MM.1S (cell line): ENCODE results near the gene USP24.

ENCODE experiments used
- DNase-seq: peaks from one replicate; pipeline ENCODE4 v3.0.0-alpha.2; 2015
- H2AFZ ChIP-seq: fragments of 300-600 bp; sonication (generic); 2 replicates; pipeline ENCODE4 v1.6.0; 2016; ENCODE audit warnings: antibody characterized with exemption, low read length
- H3F3A ChIP-seq: fragments of 300-600 bp; sonication (generic); 2 replicates; pipeline ENCODE4 v1.6.1; 2016; ENCODE audit warnings: mild to moderate bottlenecking, antibody characterized with exemption, low read length, moderate library complexity, mixed read lengths; ENCODE audit not compliant: insufficient read depth
- H3K27ac ChIP-seq: fragments of 300-600 bp; sonication (generic); 2 replicates; pipeline ENCODE4 v1.5.1; 2016; ENCODE audit warnings: mild to moderate bottlenecking, low read length
- H3K27me3 ChIP-seq: fragments of 300-600 bp; sonication (generic); replicated peaks from 2 replicates; pipeline ENCODE4 v1.6.0; 2016; ENCODE audit warnings: low read length; ENCODE audit not compliant: insufficient read depth
- H3K36me3 ChIP-seq: fragments of 300-600 bp; sonication (generic); replicated peaks from 2 replicates; pipeline ENCODE4 v1.6.1; 2016; ENCODE audit warnings: mild to moderate bottlenecking, low read length, mixed read lengths; ENCODE audit not compliant: insufficient read depth
- H3K4me1 ChIP-seq: fragments of 300-600 bp; sonication (generic); 2 replicates; pipeline ENCODE4 v1.6.1; 2016; ENCODE audit warnings: low read length, mixed read lengths
- H3K4me2 ChIP-seq: fragments of 300-600 bp; sonication (generic); 2 replicates; pipeline ENCODE4 v1.6.0; 2016; ENCODE audit warnings: low read depth, low read length
- H3K4me3 ChIP-seq: fragments of 300-600 bp; sonication (generic); 2 replicates; pipeline ENCODE4 v1.5.1; 2016; ENCODE audit warnings: low read length, mixed read lengths
- H3K79me2 ChIP-seq: fragments of 300-600 bp; sonication (generic); 2 replicates; pipeline ENCODE4 v1.6.1; 2016; ENCODE audit warnings: mixed run types, low read length, mixed read lengths
- H3K9ac ChIP-seq: fragments of 300-600 bp; sonication (generic); 2 replicates; pipeline ENCODE4 v1.6.1; 2016; ENCODE audit warnings: low read length, mixed read lengths
- H3K9me2 ChIP-seq: fragments of 300-600 bp; sonication (generic); replicated peaks from 2 replicates; pipeline ENCODE4 v1.6.1; 2016; ENCODE audit warnings: mild to moderate bottlenecking, low read length, mixed read lengths; ENCODE audit not compliant: insufficient read depth
- H3K9me3 ChIP-seq: fragments of 300-600 bp; sonication (generic); replicated peaks from 2 replicates; pipeline ENCODE4 v1.6.1; 2016; ENCODE audit warnings: mild to moderate bottlenecking, low read length, mixed read lengths; ENCODE audit not compliant: insufficient read depth
- H4K20me1 ChIP-seq: fragments of 300-600 bp; sonication (generic); 2 replicates; pipeline ENCODE4 v1.6.1; 2016; ENCODE audit warnings: mild to moderate bottlenecking, low read length, moderate library complexity, mixed read lengths; ENCODE audit not compliant: insufficient read depth
- EZH2 ChIP-seq: fragments of 300-600 bp; sonication (generic); optimal IDR thresholded peaks from 2 replicates; pipeline ENCODE3; 2017; ENCODE audit warnings: low read depth, mild to moderate bottlenecking, antibody characterized with exemption, low read length, mixed read lengths
- EZH2phosphoT487 ChIP-seq: fragments of 300-600 bp; sonication (generic); IDR thresholded peaks from 2 replicates; pipeline ENCODE4 v1.6.1; 2018; ENCODE audit warnings: antibody characterized with exemption, low read length
- TF ChIP-seq, protein P1 (sequence below): fragments of 300-600 bp; sonication (generic); IDR thresholded peaks from 2 replicates; pipeline ENCODE4 v1.5.1; 2016; ENCODE audit warnings: antibody characterized with exemption, low read length, mixed read lengths

USP24 gene

DNA sequence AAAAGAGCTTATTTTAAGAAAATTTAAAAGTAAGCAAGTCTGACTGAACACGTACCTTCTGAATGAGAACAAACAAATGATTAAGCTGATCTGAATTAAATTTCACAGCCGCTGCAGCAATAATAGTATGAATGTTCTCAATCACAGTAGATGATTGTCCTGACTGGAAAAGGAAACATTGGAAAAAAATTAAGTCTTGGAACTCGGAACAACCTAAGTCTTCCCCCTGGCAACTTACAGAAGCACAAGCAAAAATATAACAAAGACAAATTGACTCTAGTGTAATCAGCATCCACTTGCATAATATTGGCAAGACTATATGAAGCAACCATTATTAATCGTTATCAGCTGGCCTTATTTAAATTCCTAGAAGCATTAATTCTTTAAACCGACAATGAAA lies 60.5 kb downstream of the USP24 start:
- Histone ChIP-seq H3K4me1 (peaks cover 40% of the 10 kb centered on the region), H3K4me3 (no peak overlapping the region), H3K79me2 (no peaks in the 10 kb centered on the region), H3K4me2 (no peak overlapping the region), H4K20me1 (no peaks in the 10 kb centered on the region), H3K9ac (no peak overlapping the region), H3K27ac (no peak overlapping the region), H3K27me3 (no peaks in the 10 kb centered on the region), H3K36me3 (peaks cover 11% of the 10 kb centered on the region; the same call in 1 of the 2 replicates), H3K9me3 (no peaks in the 10 kb centered on the region), H2AFZ (no peak overlapping the region), H3F3A (peaks cover 24% of the 10 kb centered on the region), H3K9me2 (no peaks in the 10 kb centered on the region)
- TF ChIP-seq EZH2 (no peak), EZH2phosphoT487 (no peak)
- TF ChIP-seq, protein P1, sequence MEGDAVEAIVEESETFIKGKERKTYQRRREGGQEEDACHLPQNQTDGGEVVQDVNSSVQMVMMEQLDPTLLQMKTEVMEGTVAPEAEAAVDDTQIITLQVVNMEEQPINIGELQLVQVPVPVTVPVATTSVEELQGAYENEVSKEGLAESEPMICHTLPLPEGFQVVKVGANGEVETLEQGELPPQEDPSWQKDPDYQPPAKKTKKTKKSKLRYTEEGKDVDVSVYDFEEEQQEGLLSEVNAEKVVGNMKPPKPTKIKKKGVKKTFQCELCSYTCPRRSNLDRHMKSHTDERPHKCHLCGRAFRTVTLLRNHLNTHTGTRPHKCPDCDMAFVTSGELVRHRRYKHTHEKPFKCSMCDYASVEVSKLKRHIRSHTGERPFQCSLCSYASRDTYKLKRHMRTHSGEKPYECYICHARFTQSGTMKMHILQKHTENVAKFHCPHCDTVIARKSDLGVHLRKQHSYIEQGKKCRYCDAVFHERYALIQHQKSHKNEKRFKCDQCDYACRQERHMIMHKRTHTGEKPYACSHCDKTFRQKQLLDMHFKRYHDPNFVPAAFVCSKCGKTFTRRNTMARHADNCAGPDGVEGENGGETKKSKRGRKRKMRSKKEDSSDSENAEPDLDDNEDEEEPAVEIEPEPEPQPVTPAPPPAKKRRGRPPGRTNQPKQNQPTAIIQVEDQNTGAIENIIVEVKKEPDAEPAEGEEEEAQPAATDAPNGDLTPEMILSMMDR: no peak
- no peak for DNase-seq

- Histone ChIP-seq H3K27me3 (no peaks in the 10 kb centered on the region), H3K79me2 (no peaks in the 10 kb centered on the region), H3K36me3 (peaks cover 6% of the 10 kb centered on the region; the same call in 1 of the 2 replicates), H3K9ac (no peak overlapping the region), H4K20me1 (no peaks in the 10 kb centered on the region), H3K27ac (no peak overlapping the region), H3K9me3 (no peaks in the 10 kb centered on the region), H3K9me2 (no peaks in the 10 kb centered on the region), H3F3A (peaks cover 24% of the 10 kb centered on the region), H2AFZ (no peak overlapping the region), H3K4me3 (no peak overlapping the region), H3K4me1 (peaks cover 38% of the 10 kb centered on the region), H3K4me2 (no peak overlapping the region)
- TF ChIP-seq, protein P1: no peak
- TF ChIP-seq EZH2phosphoT487: no peak
- TF ChIP-seq EZH2: no peak
- DNase-seq: no peak
These were observed 62.1 kb downstream of the USP24 start for GRCh38 chr1:55153031-55153430.

DNA sequence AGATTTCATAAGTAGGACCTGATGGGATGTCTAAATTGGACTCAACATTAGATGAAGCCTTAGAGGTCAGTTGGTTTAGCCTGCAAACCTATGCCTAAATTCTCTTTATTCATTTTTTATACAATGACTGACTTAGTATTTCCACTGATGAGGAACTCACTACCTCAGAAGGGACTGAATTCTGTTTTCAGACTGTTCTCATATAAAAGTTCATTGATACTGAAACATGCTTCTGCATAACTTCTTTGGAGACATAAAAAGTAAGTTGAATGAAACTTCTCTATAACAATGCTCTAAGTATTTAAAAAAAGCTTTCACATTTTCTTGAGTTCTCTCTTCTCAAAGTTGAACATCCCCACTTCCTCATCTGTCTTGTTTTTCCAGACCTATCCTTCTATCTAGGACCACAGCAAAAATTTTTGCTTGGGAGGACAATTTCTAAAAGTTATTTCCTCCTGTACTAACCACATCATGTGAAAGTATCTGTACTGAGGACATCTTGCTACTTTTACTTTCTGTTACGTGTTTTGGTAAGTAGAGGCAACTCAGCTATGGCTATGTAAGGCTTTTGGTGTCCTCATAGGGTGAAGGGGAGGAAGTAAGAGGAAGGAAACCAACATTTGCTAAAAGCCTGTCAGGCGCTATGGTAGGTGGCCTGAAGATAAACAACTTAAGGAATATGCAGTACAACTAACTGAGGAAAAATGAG lies 64.1 kb downstream of the USP24 start:
- H4K20me1 ChIP-seq: no peaks in the 10 kb centered on the region
- no peak overlapping the region for H2AFZ ChIP-seq
- H3K36me3 ChIP-seq: peaks cover 9% of the 10 kb centered on the region; the same call in 1 of the 2 replicates
- no peak overlapping the region for H3K9ac ChIP-seq
- no peaks in the 10 kb centered on the region for H3K9me3 ChIP-seq
- peak; percentile 56 for DNase-seq
- H3F3A ChIP-seq: peaks cover 11% of the 10 kb centered on the region
- no peaks in the 10 kb centered on the region for H3K9me2 ChIP-seq
- H3K4me2 ChIP-seq: peak overlapping the region; percentile 31
- H3K79me2 ChIP-seq: no peaks in the 10 kb centered on the region
- no peak overlapping the region for H3K27ac ChIP-seq
- no peak overlapping the region for H3K4me3 ChIP-seq
- TF ChIP-seq EZH2phosphoT487: no peak
- TF ChIP-seq, protein P1: no peak
- TF ChIP-seq EZH2: no peak
- H3K27me3 ChIP-seq: no peaks in the 10 kb centered on the region
- H3K4me1 ChIP-seq: peaks cover 31% of the 10 kb centered on the region
